ENCODE data around the gene ACSM3.
"Not testable (repeated sequence)": the region's sequence is repeated elsewhere in the genome, so short reads cannot be mapped to it uniquely, and the experiment has no call there.

The ACSM3 gene

DNA sequence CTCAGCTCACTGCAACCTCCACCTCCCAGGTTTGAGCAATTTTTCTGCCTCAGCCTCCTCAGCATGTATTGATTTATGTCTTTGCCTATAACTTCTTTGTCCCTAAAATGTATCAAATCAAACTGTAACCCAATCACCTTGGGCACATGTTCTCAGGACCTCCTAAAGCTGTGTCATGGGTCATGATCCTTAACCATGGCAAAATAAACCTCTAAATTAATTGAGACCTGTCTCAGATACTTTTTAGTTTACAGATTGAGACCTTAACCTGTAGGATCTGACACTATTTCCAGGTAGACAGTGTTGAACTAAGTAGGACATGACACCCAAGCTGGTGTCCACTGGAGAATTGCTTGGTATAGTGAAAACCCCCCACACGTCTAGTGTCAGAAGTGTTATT is 2.6 kb upstream of the ACSM3 start:
- no peak for DNase-seq

DNA sequence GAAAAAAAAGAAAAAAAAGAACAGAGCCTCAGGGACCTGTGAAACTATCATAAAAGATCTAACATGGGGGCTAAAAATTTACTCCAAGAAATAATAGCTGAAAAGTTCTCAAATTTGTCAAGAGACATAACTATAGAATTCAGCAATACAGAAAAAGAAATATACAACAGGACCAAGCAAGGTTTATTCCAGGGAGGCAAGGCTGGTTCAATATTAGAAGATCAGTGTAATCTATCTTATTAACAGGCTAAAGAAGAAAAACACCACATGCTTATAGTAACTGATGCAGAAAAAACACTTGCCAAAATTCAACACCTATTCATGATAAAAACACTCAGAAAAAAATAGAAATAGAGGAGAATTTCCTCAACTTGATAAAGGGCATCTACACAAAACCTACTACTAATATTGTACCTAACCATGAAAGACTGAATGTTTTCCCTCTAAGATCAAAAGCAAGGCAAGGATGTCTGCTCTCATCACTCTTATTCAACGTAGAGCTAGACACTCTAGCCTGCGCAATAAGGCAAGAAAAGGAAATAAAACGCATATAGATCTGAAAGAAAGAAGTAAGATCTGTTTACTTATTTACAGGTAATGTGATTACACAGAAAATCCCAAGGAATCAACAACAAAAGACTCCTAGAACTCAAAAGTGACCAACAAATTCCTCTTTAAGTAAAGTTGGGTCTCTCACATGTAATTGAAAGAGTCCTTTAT is 1.2 kb upstream of the ACSM3 start:
- DNase-seq = no peak

DNA sequence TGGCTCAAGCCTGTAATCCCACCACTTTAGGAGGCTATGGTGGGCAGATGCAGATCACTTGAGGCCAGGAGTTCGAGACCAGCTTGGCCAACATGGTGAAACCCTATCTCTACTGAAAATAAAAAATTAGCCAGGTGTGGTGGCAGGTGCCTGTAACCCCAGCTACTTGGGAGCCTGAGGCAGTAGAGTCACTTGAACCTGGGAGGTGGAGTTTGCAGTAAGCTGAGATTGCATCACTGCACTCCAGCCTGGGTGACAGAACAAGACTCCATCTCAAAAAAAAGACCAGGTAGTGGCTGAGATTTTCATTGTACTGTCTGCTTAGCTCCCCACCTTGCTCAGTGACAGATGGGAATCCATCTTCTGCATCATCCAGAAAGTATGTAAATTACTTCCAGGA is 634 bp downstream of the ACSM3 start:
- DNase-seq = not testable (repeated sequence)

DNA sequence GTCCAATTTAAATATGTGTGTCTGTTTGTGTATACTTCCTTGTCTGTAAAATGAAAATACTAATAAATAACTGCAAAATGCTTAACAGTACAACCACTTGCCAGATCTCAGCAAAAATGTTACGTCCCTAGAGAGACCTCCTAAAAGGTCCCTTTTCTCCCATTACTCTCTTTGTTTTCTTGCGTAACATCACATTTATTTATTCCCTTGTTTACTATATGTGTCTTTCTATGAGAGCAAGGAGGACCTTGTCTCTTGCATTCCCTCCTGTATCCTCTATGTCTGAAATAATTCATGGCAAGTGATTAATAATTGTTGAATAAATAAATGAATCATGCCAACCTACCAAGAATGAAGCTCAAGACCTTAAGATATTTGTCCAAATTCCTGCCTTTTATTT is 1.9 kb downstream of the ACSM3 start:
- DNase-seq = no peak

DNA sequence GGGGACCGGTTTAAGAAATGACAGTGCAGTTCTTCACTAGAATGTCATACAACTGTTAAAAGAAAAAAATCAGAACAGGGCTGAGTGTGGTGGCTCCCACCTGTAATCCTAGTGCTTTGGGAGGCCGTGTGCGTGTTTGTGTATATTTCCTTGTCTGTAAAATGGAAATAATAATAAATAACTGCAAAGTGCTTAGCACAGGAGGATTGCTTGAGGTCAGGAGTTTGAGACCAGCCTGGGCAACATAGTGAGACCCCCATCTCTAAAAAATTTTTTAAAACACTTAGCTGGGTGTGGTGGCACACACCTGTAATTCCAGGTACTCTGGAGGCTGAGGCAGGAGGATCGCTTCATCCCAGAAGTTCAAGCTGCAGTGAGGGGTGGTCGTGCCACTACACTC is 2.5 kb downstream of the ACSM3 start:
- no peak for DNase-seq

DNA sequence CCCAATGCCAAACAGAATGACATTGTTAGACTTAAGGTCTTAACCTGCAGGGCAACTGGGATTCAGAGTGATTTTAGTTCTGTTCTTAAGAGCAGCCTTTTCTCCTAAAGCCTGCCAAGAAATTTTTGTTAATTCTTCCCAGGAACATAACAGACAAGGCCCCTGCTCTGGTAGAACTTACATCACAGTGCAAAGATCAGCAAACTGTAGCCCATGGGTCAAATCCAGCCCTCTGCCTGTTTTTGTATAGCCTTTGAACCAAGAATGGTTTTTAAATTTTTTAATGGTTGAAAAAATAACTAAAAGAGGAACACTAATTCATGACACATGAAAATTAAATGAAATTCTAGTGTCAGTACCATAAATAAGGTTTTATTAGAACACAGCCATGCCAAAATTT is 3.8 kb downstream of the ACSM3 start:
- no peak for DNase-seq

DNA sequence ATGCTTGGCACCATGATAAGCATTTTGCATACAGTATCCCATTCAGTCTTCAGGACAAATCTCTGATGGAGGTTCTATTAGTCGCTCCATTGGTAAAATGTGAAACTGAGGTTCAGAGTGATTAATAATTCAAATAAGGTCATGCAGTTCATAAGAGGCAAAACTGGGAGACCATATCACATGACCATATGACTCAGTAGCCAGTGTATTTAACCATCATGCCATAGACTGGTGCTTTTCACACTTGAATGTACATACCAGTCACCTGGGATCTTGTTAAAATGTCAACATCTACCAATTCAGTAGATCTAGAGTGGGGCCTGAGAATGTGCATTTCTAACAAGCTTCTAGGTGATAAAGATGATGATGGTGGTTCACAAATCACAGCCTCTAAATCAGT is 4.3 kb downstream of the ACSM3 start:
- DNase-seq = no peak

DNA sequence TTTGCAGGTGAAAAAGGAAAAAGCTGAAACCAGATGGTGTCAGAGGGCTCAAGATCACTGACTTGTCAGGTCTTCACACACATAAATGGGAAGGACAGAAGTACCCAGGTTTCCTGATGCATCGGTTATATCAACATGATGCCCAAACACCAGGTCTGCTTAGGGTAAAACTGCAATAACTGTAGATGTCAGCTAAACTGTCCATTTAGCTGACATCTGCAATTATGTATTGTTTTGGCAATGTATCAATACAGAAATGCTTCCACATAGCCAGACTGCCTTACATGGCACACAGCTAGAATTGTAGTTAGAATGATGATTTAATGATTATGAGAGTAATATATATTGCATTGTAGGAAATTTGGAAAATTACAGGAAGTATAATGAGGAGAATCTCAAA is 5.0 kb downstream of the ACSM3 start:
- no peak for DNase-seq

DNA sequence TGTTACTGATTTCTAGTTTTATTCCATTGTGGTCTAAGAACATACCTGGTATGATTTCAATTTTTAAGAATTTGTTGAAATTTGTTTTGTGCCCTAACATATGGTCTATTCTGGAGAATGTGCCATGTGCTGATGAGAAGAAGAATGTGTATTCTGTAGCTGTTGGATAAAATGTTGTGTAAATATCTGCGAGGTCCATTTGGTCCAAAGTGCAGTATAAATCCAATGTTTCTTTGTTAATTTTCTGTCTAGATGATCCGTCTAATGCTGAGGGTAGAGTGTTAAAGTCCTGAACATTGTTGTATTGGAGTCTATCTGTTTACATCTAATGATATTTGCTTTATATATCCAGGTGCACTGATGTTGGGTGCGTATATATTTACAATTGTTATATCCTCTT is 9.9 kb downstream of the ACSM3 start:
- DNase-seq = no peak

DNA sequence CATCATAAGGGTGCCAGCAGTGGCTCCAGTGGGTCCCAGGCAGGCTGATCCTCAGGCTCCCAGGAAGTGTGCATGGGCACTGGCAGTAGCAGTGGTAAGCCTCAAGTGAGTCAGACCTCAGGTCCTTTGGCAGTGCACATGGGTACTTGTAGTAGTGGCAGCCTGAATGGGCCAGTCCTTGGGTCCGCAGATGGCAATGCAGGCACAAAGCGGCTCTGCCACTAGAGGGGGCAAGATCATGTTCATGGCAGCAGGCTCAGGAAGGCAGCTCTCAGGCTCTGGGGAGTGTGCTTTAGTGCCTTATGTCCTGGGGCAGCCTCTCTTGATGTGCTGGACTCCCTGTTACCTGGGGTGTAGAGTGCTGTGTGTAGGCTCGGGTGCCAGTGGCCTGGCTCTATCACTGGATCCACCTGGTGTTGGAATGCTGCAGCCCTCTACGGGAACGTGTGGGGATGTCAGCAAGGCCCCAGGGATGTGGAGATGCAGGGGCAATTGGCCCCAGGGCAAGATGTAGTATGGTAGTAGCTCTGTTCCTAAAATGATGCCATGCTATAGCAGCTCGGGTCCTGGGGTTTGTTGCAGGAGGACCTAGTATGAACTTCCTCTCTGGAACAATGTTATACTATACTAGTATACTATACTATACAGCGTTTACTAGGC is 11.0 kb downstream of the ACSM3 start:
- peak; percentile 19 for DNase-seq

DNA sequence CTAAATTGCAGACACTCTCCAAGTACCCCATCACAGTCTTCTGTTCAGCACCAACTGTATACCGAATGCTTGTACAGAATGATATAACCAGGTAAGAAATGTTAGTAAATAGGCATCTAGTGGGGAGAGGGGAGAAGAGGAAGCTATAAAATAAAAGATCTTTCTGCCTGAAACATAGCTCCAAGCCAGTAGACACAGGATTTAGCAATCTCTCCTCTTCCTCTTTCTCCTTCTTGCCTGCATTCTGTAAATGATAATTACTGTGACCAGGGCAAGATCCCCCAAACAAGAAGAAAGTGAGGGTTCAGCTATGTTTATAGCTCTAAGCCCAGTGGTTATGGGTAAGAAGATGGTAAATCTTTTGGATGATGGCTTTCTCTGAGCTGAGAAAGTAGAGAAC is 17.9 kb downstream of the ACSM3 start:
- no peak for DNase-seq

DNA sequence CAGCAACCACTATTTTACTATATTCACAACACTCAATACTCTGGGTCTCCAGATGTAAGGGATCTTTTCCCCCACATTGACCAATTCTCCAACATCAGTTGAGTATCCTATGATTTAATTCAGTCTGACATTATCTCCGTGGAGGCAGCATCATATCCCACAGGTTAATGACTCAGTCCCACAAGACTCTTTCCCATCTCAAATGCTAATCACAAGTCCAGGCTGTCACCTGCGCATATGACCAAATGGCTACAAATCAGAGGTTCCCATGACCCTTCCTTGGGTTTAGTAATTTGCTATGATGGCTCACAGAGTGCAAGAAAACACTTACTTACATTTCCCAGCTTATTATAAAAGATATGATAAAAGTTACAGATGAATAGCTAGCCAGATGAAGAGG is 18.7 kb downstream of the ACSM3 start:
- no peak for DNase-seq

DNA sequence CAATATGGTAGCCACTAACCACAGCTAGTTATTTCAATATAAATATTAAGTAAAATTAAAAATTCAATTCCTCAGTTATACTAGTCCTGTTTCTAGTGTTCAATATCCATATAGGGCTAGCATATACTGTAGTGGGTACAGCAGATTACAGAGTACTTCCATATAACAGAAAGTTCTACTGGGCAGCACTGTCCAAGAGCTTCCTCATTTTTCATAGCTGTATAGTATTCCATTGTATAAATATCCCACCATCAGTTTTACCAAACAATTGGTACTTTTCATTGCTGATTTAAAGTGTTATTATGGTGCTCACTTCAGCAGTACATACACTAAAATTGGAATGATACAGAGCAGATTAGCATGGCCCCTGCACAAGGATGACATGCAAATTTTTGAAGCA is 20.4 kb downstream of the ACSM3 start:
- DNase-seq = no peak

DNA sequence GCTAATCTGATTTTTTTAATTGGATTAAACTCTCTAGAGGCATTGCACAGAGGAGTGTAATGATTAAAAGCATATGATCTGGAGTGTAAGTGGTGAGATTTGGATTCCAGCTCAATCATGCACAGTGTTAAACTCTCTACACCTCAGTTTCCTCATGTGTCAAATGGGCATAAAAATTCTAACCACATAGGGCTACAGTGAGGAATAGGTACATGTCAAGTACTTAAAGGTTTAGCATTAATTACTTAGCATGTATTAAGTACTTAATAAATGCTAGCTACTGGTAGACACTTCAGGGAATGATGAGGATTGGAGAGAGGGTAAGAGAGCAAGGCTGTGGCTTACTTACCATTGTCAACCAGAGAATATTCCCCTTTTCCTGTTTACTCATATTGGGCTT is 25.3 kb downstream of the ACSM3 start:
- DNase-seq = no peak

DNA sequence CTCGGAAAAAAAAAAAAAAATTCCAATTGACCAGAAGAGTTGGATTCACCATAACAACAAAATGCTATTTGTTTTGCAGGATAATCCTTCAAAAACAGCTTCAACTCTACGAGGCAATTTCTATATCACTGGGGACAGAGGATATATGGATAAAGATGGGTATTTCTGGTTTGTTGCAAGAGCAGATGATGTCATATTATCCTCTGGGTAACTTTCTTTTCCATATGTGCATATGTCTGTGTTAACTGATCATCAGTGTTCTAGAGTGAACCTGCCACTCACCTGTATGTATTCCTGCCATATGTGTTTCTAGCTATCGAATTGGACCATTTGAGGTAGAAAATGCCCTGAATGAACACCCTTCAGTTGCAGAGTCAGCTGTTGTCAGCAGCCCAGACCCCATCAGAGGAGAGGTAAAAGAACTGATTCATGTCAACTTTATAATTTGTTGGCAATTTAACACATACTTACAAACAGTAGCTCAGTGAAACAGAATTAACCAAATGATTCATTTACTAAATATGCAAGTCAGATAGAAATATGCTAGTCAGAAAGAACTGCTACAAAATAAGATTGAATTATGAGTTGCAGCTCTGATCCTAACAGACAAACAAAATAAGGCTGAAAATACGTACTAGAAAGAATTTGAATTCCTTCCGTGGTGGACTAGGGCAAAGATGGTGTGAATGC is 28.3 kb downstream of the ACSM3 start:
- DNase-seq = no peak

DNA sequence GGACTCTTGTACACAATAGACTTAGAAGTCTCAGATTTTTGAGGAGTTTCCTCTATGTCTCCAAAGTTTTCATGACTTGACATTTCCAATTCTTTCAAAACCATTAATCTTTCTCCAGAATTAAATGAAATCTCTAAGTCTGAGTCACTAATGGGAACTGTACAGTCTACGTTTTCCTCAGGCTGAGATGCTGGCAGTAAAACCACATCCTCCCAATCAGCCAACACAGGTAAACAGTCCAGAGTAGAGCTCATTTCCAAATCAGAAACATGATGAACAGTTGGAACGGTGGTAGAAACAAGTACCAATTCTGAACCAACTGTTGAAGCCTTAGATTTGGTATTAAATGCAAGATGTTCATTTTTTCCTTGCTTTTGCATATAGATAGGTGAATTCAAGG is 34.5 kb downstream of the ACSM3 start:
- no peak for DNase-seq

DNA sequence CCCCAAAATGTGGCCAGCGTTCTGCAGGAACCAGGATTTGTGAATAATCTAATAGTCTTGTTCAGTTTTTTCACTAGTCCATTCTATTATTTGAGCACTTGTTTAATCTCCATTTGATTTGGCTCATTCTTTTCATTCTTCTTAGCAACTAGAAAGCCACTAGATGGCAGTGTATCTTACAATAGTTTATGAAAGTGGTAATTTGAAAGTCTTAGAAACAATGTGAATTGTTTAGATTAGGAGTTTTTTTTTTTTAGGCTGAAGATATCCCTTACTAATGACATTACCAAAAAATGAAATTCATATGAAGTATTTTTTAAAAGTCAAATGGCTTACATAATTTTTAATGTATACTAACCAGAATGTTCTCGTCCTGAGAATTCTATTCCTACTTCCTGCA is 35.8 kb downstream of the ACSM3 start:
- DNase-seq = no peak

DNA sequence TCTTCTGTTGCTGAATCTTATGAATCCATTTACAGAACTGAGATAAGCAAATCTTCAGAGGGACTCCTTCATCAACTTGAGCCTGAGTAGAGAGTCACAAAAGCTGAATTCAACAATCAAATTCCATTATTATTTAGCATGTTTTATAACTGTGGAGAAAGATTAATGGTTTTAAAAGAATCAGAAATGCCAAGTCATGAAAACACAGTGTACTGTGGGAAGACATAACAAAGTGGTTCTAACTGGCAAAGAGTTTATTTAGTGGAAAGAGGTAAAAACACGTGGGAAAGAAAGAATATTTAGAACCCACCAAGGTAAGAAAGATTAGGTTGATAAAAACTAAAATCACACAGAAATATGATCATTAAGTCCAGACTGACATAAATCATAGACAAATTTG is 37.5 kb downstream of the ACSM3 start:
- no peak for DNase-seq

DNA sequence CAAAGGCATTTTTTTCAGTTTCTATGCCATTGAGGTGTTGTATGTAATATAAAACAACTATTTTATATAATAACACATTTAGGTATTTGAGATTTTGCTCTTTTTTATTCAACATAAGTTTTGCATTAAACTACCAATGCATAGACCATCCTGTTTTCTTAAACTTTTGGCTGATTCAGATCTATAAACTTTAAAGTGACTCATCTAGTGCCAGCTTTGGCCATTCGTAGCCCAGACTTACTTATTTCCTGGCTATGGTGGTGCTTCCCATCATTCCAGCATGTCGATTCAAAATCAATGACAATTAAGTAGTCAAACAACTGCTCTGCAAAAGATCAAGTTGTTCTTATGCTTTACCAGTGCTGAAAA is 39.4 kb downstream of the ACSM3 start:
- DNase-seq = no peak

DNA sequence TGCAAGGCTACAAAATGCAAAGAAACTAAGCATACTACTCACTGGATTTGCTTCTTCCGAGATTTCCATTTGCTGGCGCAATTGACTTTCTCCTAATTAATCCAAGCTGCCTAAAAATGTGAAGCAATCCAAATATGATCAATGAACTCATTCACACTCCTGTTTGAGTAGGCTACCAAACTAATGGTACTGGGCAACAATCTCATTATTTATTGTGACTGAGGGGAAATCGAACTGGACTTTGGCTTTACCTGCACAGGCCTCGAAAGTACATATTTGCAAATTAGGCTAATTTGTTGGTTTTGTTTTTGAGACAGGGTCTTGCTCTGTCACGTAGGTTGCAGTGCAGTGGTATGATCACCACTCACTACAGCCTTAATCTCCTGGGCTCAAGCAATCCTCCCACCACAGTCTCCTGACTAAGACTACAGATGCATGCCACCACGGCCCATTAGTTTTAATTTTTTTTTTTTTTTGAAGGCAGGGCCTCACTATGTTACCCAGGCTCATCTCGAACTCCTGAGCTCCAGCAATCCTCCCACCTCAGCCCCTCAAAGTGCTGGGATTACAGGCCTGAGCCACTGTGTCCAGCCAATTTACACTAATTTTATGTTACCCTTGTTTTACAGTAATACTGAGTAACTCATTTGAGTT is 39.9 kb downstream of the ACSM3 start:
- no peak for DNase-seq

DNA sequence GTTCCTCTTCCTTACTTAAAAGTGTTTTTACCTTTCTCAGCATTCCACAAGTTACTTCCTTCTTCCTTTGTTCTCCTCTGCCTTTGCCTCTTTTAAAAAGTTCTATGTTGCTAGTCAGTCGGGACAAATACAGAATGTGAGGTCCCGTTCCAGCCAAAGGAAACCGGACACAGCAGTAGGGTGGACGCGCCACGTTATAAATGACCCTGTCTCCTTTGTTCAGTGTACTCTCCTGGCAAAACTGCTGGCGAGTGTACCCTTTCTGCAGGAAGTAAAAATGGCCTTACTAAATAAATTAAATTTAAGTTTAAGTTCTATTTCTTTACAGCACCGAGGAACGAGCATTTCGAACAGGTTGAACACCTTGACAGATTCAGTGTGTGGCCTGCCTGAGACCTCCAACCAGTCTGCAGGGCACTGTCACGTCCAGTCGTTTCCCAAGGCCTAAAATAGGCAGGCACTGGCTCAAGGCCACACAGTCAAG is 41.9 kb downstream of the ACSM3 start:
- DNase-seq = not testable (repeated sequence)

DNA sequence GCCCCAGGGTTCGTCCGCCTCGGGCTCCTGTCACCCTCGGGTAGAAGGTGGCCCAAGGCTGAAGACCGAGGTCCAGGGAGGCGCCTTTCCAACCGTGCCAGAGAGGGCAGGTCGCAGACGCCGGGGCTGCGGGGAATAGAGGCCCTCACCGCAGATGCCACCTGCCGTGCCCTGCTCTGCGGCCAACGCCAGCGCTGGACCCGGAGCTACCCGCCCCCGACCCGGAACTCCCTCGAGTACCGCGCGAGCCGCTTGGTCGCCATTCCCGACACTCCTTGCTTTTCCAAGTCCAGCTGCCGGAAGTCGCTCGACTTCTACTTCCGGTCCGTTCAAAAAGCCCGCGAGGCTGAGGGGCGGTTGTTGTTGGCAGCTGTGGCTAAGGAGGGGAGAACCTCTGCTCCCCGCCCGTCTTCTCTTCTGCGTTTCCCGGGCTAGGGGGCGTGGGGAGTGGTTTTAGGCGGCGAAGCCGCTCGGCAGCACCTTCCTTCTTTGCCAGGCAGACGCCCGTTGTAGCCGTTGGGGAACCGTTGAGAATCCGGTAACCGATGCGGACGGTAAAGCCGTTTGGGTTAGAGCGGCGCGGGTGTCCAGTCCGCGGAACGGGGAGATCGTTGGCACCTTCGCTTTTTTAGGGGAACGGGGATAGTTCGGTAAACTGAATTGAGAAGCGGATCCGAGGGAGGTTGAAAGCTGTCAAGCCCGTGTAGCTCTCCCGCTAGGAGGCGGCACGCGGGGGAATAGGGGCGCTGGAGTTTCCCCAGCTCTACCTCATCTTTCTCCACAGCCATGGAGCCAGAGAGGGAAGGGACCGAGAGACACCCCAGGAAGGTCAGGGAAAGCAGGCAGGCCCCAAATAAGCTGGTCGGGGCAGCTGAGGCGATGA is 42.6 kb downstream of the ACSM3 start, which contains the start of the genes ERI2 and REXO5:
Gene ERI2 (minus strand): TSS at position 305 of the 883 bp plus-strand sequence. CDS start 42 bp downstream, at position 263.
Gene REXO5 (plus strand): TSS at position 360 of the 883 bp plus-strand sequence. CDS start 427 bp downstream, at position 787.
- DNase-seq = peak; percentile 97
